ENCODE measurements around the gene CD2. TPM values are rescaled to one million over a fixed set of nuclear protein-coding genes. Genes with fewer than 3 reads are reported as not detected.

The CD2 gene
- polyA plus RNA-seq, 3 donors = 0.89 to 3.6 (median 2.1) TPM

GRCh38 chr1:116733476-116734365, 20.5 kb upstream of the CD2 start:
- H4K20me1 ChIP-seq (ENCODE audit: insufficient read depth, low read length) = no peaks in the 10 kb centered on the region
- no peaks in the 10 kb centered on the region for H3K36me3 ChIP-seq (replicated peaks in 1 of 2; ENCODE audit: control insufficient read depth in 1 of 2, insufficient read depth in 2 of 2, low read length in 2 of 2)
- no peak for DNase-seq
- Mint-ChIP-seq H3K27me3 (ENCODE audit: low read depth in 3 of 3) (peaks cover 0 to 3% (median 1%) of the 10 kb centered on the region in 3 donors), H3K4me3 (no peak overlapping the region), H3K4me1 (peaks cover 13% of the 10 kb centered on the region), H3K36me3 (no peaks in the 10 kb centered on the region), H3K27ac (no peak overlapping the region), H3K9me3 (peaks cover 0 to 2% (median 0%) of the 10 kb centered on the region in 7 donors)
- H3K27me3 ChIP-seq (ENCODE audit: control insufficient read depth in 2 of 2, insufficient read depth in 2 of 2, low read length in 2 of 2) = no peaks in the 10 kb centered on the region
- no peak overlapping the region for H3K27ac ChIP-seq (ENCODE audit: low read depth in 1 of 2, low read length in 2 of 2)
- H2AFZ ChIP-seq (ENCODE audit: insufficient read depth, low read depth, low read length, poor library complexity, severe bottlenecking) = no peak overlapping the region
- no peak overlapping the region for H3K4me3 ChIP-seq (replicated peaks in 1 of 3; ENCODE audit: low read depth in 2 of 3, low read length in 3 of 3)
- H3K9ac ChIP-seq (ENCODE audit: insufficient read depth, low read length, poor library complexity, severe bottlenecking) = no peak overlapping the region
- no peak for TF ChIP-seq CTCF (IDR thresholded peaks at IDR 0.05)
- 80% methylated on average over 1 of the region's 5 CpGs for whole genome bisulfite sequencing (ENCODE audit: insufficient coverage)
- H3K4me1 ChIP-seq (ENCODE audit: control insufficient read depth in 1 of 2, insufficient read depth in 2 of 2, low read length in 2 of 2) = peaks cover 6 to 8% of the 10 kb centered on the region in 2 donors
- H3K79me2 ChIP-seq (ENCODE audit: insufficient read depth, low read length) = no peaks in the 10 kb centered on the region
- no peak overlapping the region for H3K4me2 ChIP-seq (replicated peaks; ENCODE audit: extremely low read depth, low read length, poor library complexity, severe bottlenecking)
- no peaks in the 10 kb centered on the region for H3K9me3 ChIP-seq (replicated peaks in 1 of 2; ENCODE audit: control insufficient read depth in 1 of 2, insufficient read depth in 1 of 2, low read length in 2 of 2)
- intact Hi-C loops (cut with micrococcal nuclease) = loop anchor here in 1 of 2 donors (10.0 kb wide), 1 partner anchor 201 kb away; no protein-coding TSS in a partner anchor

GRCh38 chr1:116735246-116735645, 19.0 kb upstream of the CD2 start:
- intact Hi-C loops (cut with micrococcal nuclease) = loop anchor here (5.0 to 10.0 kb wide), 4 partner anchors 82 to 392 kb away; no protein-coding TSS in a partner anchor
- WGBS (ENCODE audit: insufficient coverage) = 89% methylated on average over 5 of the region's 8 CpGs
- H3K9me3 Mint-ChIP-seq = peaks cover 0 to 3% (median 0%) of the 10 kb centered on the region in 7 donors

More at GRCh38 chr1:116735246-116735645, 19.0 kb upstream of the CD2 start:
- Mint-ChIP-seq H3K27me3 (ENCODE audit: low read depth in 3 of 3) (peaks cover 0 to 4% (median 1%) of the 10 kb centered on the region in 3 donors), H3K4me1 (peaks cover 28% of the 10 kb centered on the region), H3K27ac (no peak overlapping the region), H3K36me3 (peaks cover 0 to 2% of the 10 kb centered on the region in 2 donors), H3K4me3 (no peak overlapping the region)
- H3K4me1 ChIP-seq (ENCODE audit: control insufficient read depth in 1 of 2, insufficient read depth in 2 of 2, low read length in 2 of 2) = peaks cover 22 to 23% of the 10 kb centered on the region in 2 donors
- no peaks in the 10 kb centered on the region for H3K27me3 ChIP-seq (ENCODE audit: control insufficient read depth in 2 of 2, insufficient read depth in 2 of 2, low read length in 2 of 2)
- H3K9me3 ChIP-seq (replicated peaks in 1 of 2; ENCODE audit: control insufficient read depth in 1 of 2, insufficient read depth in 1 of 2, low read length in 2 of 2) = no peaks in the 10 kb centered on the region
- no peaks in the 10 kb centered on the region for H3K36me3 ChIP-seq (replicated peaks in 1 of 2; ENCODE audit: control insufficient read depth in 1 of 2, insufficient read depth in 2 of 2, low read length in 2 of 2)
- no peak overlapping the region for H2AFZ ChIP-seq (ENCODE audit: insufficient read depth, low read depth, low read length, poor library complexity, severe bottlenecking)
- no peak overlapping the region for H3K4me3 ChIP-seq (replicated peaks in 1 of 3; ENCODE audit: low read depth in 2 of 3, low read length in 3 of 3)
- DNase-seq = no peak
- no peaks in the 10 kb centered on the region for H4K20me1 ChIP-seq (ENCODE audit: insufficient read depth, low read length)
- no peak overlapping the region for H3K4me2 ChIP-seq (replicated peaks; ENCODE audit: extremely low read depth, low read length, poor library complexity, severe bottlenecking)
- H3K79me2 ChIP-seq (ENCODE audit: insufficient read depth, low read length) = no peaks in the 10 kb centered on the region
- no peak for TF ChIP-seq CTCF (IDR thresholded peaks at IDR 0.05)
- H3K27ac ChIP-seq (ENCODE audit: low read depth in 1 of 2, low read length in 2 of 2) = no peak overlapping the region
- no peak overlapping the region for H3K9ac ChIP-seq (ENCODE audit: insufficient read depth, low read length, poor library complexity, severe bottlenecking)
